ENCODE results near the gene AQP12A.

GRCh38 chr2:240732184-240732583 lies 40.5 kb downstream of the AQP12A start:
- TF ChIP-seq CTCF (IDR thresholded peaks at IDR 0.05) (no peak), EZH2phosphoT487 (IDR thresholded peaks at IDR 0.05; ENCODE audit: borderline replicate concordance, low read depth) (no peak)

Data from SK-N-SH (cell line).